ENCODE results near the gene CADPS.

- TF ChIP-seq CTCF (IDR thresholded peaks at IDR 0.05): no peak
- no peak for TF ChIP-seq POLR2A (IDR thresholded peaks at IDR 0.05; ENCODE audit: low read depth)
- no peak for TF ChIP-seq POLR2AphosphoS5 (IDR thresholded peaks at IDR 0.05)
- TF ChIP-seq EP300 (IDR thresholded peaks at IDR 0.05): no peak
These were observed 454.0 kb downstream of the CADPS start for GRCh38 chr3:62421207-62421606.
